NCI-H2107 treated with DMSO at 0.1 percent for 48 hours (cell line): ENCODE data around the gene NFIB.

Experiments
- DNase-seq: peaks from one replicate; lab custom pipeline; 2025; ENCODE audit not compliant: unreplicated experiment; lab: John Stamatoyannopoulos, UW

The NFIB gene

GRCh38 chr9:14249527-14249926, 64.4 kb downstream of the NFIB start:
- no peak for DNase-seq

- DNase-seq: no peak
Observed at GRCh38 chr9:14248149-14248548, 65.8 kb downstream of the NFIB start.

- DNase-seq: no peak
Observed at GRCh38 chr9:14247577-14247976, 66.4 kb downstream of the NFIB start.

- no peak for DNase-seq
Observed at GRCh38 chr9:14246951-14247350, 67.0 kb downstream of the NFIB start.

GRCh38 chr9:14245901-14246525, 67.9 kb downstream of the NFIB start:
- no peak for DNase-seq

- no peak for DNase-seq
Observed at GRCh38 chr9:14243514-14244042, 70.4 kb downstream of the NFIB start.

GRCh38 chr9:14242150-14242805, 71.7 kb downstream of the NFIB start:
- no peak for DNase-seq

- DNase-seq: no peak
Observed at GRCh38 chr9:14240537-14240936, 73.4 kb downstream of the NFIB start.

- no peak for DNase-seq
Observed at GRCh38 chr9:14238518-14238917, 75.4 kb downstream of the NFIB start.

GRCh38 chr9:14238079-14238478, 75.9 kb downstream of the NFIB start:
- no peak for DNase-seq

GRCh38 chr9:14236591-14236990, 77.3 kb downstream of the NFIB start:
- no peak for DNase-seq

GRCh38 chr9:14232111-14232510, 81.8 kb downstream of the NFIB start:
- DNase-seq: no peak

GRCh38 chr9:14231196-14231990, 82.5 kb downstream of the NFIB start:
- no peak for DNase-seq

- no peak for DNase-seq
Observed at GRCh38 chr9:14228602-14229001, 85.3 kb downstream of the NFIB start.

- no peak for DNase-seq
Observed at GRCh38 chr9:14226855-14227532, 86.9 kb downstream of the NFIB start.

GRCh38 chr9:14223081-14223480, 90.9 kb downstream of the NFIB start:
- DNase-seq: no peak

- DNase-seq: no peak
Observed at GRCh38 chr9:14222149-14222835, 91.6 kb downstream of the NFIB start.

GRCh38 chr9:14221558-14221957, 92.4 kb downstream of the NFIB start:
- DNase-seq: no peak

- no peak for DNase-seq
Observed at GRCh38 chr9:14221119-14221518, 92.8 kb downstream of the NFIB start.

GRCh38 chr9:14220256-14220655, 93.7 kb downstream of the NFIB start:
- DNase-seq: no peak

GRCh38 chr9:14219850-14220249, 94.1 kb downstream of the NFIB start:
- DNase-seq: no peak
